Liver (tissue), 9 donors: Measurements from ENCODE around the gene ASIC1. TPM values are rescaled to one million over a fixed set of nuclear protein-coding genes. Genes with fewer than 3 reads are reported as not detected.

Experiments used
- DNase-seq: peaks from one replicate; pipeline ENCODE4 v3.0.0-alpha.2; 2017; ENCODE audit warnings: low spot score
- H3K27ac ChIP-seq, 2 donors: one replicate each; pipeline ENCODE4 v1.7.0; 2013; ENCODE audit warnings: inconsistent platforms in 2 of 2, low read length in 2 of 2, control low read depth in 1 of 2, low read depth in 1 of 2, mild to moderate bottlenecking in 1 of 2
- H3K27me3 ChIP-seq, 4 donors: one replicate each; pipeline versions ENCODE4 v1.6.1 to v1.7.0; 2013; ENCODE audit warnings: low read length in 3 of 4, inconsistent platforms in 1 of 4, mild to moderate bottlenecking in 1 of 4, moderate library complexity in 1 of 4; ENCODE audit not compliant: control insufficient read depth in 4 of 4, insufficient read depth in 4 of 4
- H3K36me3 ChIP-seq, 4 donors: one replicate each; pipeline versions ENCODE4 v1.6.1 to v1.7.0; 2013; ENCODE audit warnings: low read length in 3 of 4, mild to moderate bottlenecking in 3 of 4, low read depth in 1 of 4, moderate library complexity in 1 of 4; ENCODE audit not compliant: control insufficient read depth in 4 of 4, insufficient read depth in 3 of 4
- H3K4me1 ChIP-seq, 4 donors: one replicate each; pipeline versions ENCODE4 v1.6.1 to v1.7.0; 2013; ENCODE audit warnings: low read length in 3 of 4, mild to moderate bottlenecking in 3 of 4, moderate library complexity in 1 of 4; ENCODE audit not compliant: control insufficient read depth in 4 of 4, insufficient read depth in 4 of 4
- H3K4me3 ChIP-seq, 3 donors: one replicate each; pipeline versions ENCODE4 v1.6.1 to v1.7.0; 2013; ENCODE audit warnings: low read length in 3 of 3, control low read depth in 1 of 3, low read depth in 1 of 3, mild to moderate bottlenecking in 1 of 3
- H3K9ac ChIP-seq, 2 donors: one replicate each; pipeline ENCODE4 v1.7.0; 2013; ENCODE audit warnings: low read length in 2 of 2, mild to moderate bottlenecking in 2 of 2, moderate library complexity in 2 of 2, control low read depth in 1 of 2, low read depth in 1 of 2
- H3K9me3 ChIP-seq, 4 donors: one replicate each; pipeline versions ENCODE4 v1.6.1 to v1.7.0; 2013; ENCODE audit warnings: low read length in 3 of 4; ENCODE audit not compliant: control insufficient read depth in 4 of 4
- ATF3 ChIP-seq: IDR thresholded peaks from 2 replicates; pipeline ENCODE4 v1.6.1; 2016; ENCODE audit warnings: antibody characterized with exemption
- CTCF ChIP-seq: fragments of 150-350 bp; IDR thresholded peaks from 2 replicates; pipeline ENCODE4 v1.5.1; 2017; ENCODE audit warnings: improper control_type of control experiment, low read depth, low read length; ENCODE audit not compliant: missing input control
- EGR1 ChIP-seq, 2 donors: IDR thresholded peaks; 2 replicates each; pipeline ENCODE4 v1.6.1; 2016 to 2018; ENCODE audit warnings: antibody characterized with exemption in 2 of 2, low read depth in 2 of 2
- FOXA1 ChIP-seq: IDR thresholded peaks from 2 replicates; pipeline ENCODE4 v1.6.1; 2016; ENCODE audit warnings: antibody characterized with exemption
- FOXA2 ChIP-seq: IDR thresholded peaks from 2 replicates; pipeline ENCODE4 v1.6.1; 2016; ENCODE audit warnings: antibody characterized with exemption
- GABPA ChIP-seq, 2 donors: IDR thresholded peaks in 1 of 2; conservative IDR thresholded peaks in 1 of 2; 2 replicates each; pipeline ENCODE4 v1.6.1; 2016; ENCODE audit warnings: antibody characterized with exemption in 2 of 2, mild to moderate bottlenecking in 1 of 2, moderate library complexity in 1 of 2
- HNF4A ChIP-seq, 2 donors: conservative IDR thresholded peaks; 2 replicates each; pipeline ENCODE4 v1.6.1; 2016; ENCODE audit warnings: antibody characterized with exemption in 2 of 2, mild to moderate bottlenecking in 2 of 2
- HNF4G ChIP-seq: IDR thresholded peaks from 2 replicates; pipeline ENCODE4 v1.6.1; 2016; ENCODE audit warnings: antibody characterized with exemption
- JUND ChIP-seq, 2 donors: IDR thresholded peaks; 2 replicates each; pipeline ENCODE4 v1.6.1; 2016; ENCODE audit warnings: antibody characterized with exemption in 2 of 2
- MAX ChIP-seq: IDR thresholded peaks from 2 replicates; pipeline ENCODE4 v1.6.1; 2016; ENCODE audit warnings: antibody characterized with exemption
- NR2F2 ChIP-seq: IDR thresholded peaks from 2 replicates; pipeline ENCODE4 v1.6.1; 2016; ENCODE audit warnings: antibody characterized with exemption
- RAD21 ChIP-seq, 2 donors: IDR thresholded peaks; 2 replicates each; pipeline ENCODE4 v1.6.1; 2016; ENCODE audit warnings: antibody characterized with exemption in 2 of 2, mild to moderate bottlenecking in 2 of 2
- REST ChIP-seq: IDR thresholded peaks from 2 replicates; pipeline ENCODE4 v1.6.1; 2016; ENCODE audit warnings: antibody characterized with exemption, mild to moderate bottlenecking
- RXRA ChIP-seq, 2 donors: IDR thresholded peaks; 2 replicates each; pipeline ENCODE4 v1.6.1; 2017 to 2018; ENCODE audit warnings: antibody characterized with exemption in 2 of 2, mild to moderate bottlenecking in 1 of 2
- SP1 ChIP-seq: IDR thresholded peaks from 2 replicates; pipeline ENCODE4 v1.6.1; 2018; ENCODE audit warnings: antibody characterized with exemption, mild to moderate bottlenecking
- TAF1 ChIP-seq: conservative IDR thresholded peaks from 2 replicates; pipeline ENCODE4 v1.6.1; 2016; ENCODE audit warnings: antibody characterized with exemption, mild to moderate bottlenecking
- YY1 ChIP-seq: IDR thresholded peaks from 2 replicates; pipeline ENCODE4 v1.6.1; 2016; ENCODE audit warnings: antibody characterized with exemption, mild to moderate bottlenecking
- ZBTB33 ChIP-seq: IDR thresholded peaks from 2 replicates; pipeline ENCODE4 v1.6.1; 2016; ENCODE audit warnings: antibody characterized with exemption
- WGBS: extraction: QIAGEN DNeasy Blood & Tissue Kit; methylation state at CpG from one replicate; pipeline ENCODE4 v1.1.7; 2013; 5-methylcytosine and 5-hydroxymethylcytosine counted together
- polyA plus RNA-seq, 2 donors: library from polyadenylated mRNA; stranded (reverse) in 1 of 2; unstranded in 1 of 2; fragments of 200-250 nt in 1 of 2; fragments of >200 nt in 1 of 2; fragmentation: Nextera tagmentation in 1 of 2; extraction: Ambion mirVana in 1 of 2; gene quantifications; one replicate each; pipeline versions ENCODE4 v1.2.1 to v1.2.3, GENCODE V29; 2013 to 2015
- total RNA-seq, 2 donors: library from RNA; depleted of rRNA; stranded (reverse); fragments of >200 nt; gene quantifications; one replicate each; pipeline ENCODE4 v1.2.3, GENCODE V29; 2014
- donor health status: healthy.
- donor health status: healthy.
- donor health status: healthy.
- donor health status: healthy.
- donor health status: healthy.

ASIC1 gene
- total and polyA plus RNA-seq, 4 donors, result 0.05 to 0.08 (median 0.06) TPM; not detected in 1

GRCh38 chr12:50103767-50104321 lies 46.4 kb downstream of the ASIC1 start, which contains the start of gene GPD1:
TSS of gene GPD1 (plus strand) at chr12:50104008. CDS start at chr12:50104051, 43 bp downstream.
- H3K27ac ChIP-seq, result peak within 1 kb of the TSS; percentile 84 to 94
- peak within 1 kb of the TSS; percentile 45 to 79 (median 60) for H3K4me3 ChIP-seq
- DNase-seq, result peak; percentile 74
- H3K4me1 ChIP-seq, result peaks cover 14 to 77% (median 56%) of the 10 kb centered on the region in 4 donors
- TF ChIP-seq JUND (IDR thresholded peaks at IDR 0.05), result no peak
- TF ChIP-seq FOXA2, result no peak
- peak; percentile 48 to 52 for TF ChIP-seq RXRA (IDR thresholded peaks at IDR 0.05)
- TF ChIP-seq NR2F2, result peak; percentile 19
- TF ChIP-seq YY1, result peak; percentile 89
- TF ChIP-seq CTCF, result peak; percentile 7
- TF ChIP-seq MAX, result peak; percentile 63
- TF ChIP-seq FOXA1, result no peak
- TF ChIP-seq HNF4G, result no peak
- TF ChIP-seq SP1, result peak; percentile 62
- TF ChIP-seq TAF1, result peak; percentile 95
- peak; percentile 87 for TF ChIP-seq REST
- peak; percentile 49 to 52 for TF ChIP-seq HNF4A (conservative IDR thresholded peaks at IDR 0.05)
- TF ChIP-seq ATF3, result no peak
- TF ChIP-seq ZBTB33, result no peak
- no peak for TF ChIP-seq GABPA (IDR thresholded peaks at IDR 0.05 in 1 of 2, conservative IDR thresholded peaks at IDR 0.05 in 1 of 2)
- peak; percentile 19 to 21 for TF ChIP-seq RAD21 (IDR thresholded peaks at IDR 0.05)
- TF ChIP-seq EGR1 (IDR thresholded peaks at IDR 0.05; ENCODE audit: low read depth in 2 of 2), result peak in 1 of 2 donors; percentile 28
- no peaks in the 10 kb centered on the region for H3K27me3 ChIP-seq
- peak within 1 kb of the TSS; percentile 63 to 80 for H3K9ac ChIP-seq
- WGBS, result 15% methylated on average over 13 of the region's 13 CpGs
- peaks cover 0 to 19% (median 12%) of the 10 kb centered on the region in 4 donors for H3K36me3 ChIP-seq
- no peaks in the 10 kb centered on the region for H3K9me3 ChIP-seq
